Measurements from ENCODE around the gene PNN. TPM values are rescaled to one million over a fixed set of nuclear protein-coding genes. Genes with fewer than 3 reads are reported as not detected.

Gene PNN
- total RNA-seq, 1 experiment from 2014 or later, result 167 TPM

DNA sequence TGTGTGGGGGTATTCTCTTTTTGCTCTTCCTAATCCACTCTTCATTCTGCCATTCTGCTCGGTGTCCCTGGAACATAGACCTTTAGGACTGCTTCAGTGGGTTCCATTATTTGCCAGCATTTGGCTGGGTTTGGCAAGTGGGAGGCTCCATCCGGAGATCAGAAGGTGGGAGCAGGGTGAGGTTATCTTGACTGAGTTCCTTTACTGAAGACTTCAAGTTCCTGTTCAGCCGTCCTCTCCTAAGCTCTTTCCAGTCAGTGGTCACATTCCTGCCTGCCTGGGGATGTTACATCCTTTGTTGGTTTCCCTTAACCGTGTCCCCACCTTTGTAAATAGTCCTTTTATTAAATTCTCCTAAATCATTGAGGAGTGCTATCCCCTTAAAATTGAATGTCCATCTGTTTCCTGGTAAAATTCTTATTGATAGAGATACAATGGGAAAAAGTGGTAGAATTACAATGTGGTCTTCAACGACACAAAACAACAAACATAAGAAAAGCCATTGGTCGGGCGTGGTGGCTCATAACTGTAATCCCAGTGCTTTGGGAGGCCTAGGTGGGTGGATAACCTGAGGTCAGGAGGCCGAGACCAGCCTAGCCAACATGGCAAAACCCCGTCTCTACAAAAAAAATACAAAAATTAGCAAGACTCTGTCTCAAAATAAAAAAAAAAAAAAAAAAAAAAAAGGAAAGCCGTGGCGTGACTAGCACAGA lies 53.6 kb downstream of the PNN start:
- no peak overlapping the region for H3K9ac ChIP-seq (ENCODE audit: extremely low read depth, insufficient read length, low read length)
- no peak overlapping the region for H2BK15ac ChIP-seq (ENCODE audit: low read depth, low read length)
- Mint-ChIP-seq H3K27ac (no peak overlapping the region), H3K36me3 (ENCODE audit: insufficient read depth in 1 of 3, low read depth in 3 of 3) (no peaks in the 10 kb centered on the region), H3K4me3 (no peak overlapping the region), H3K9me3 (no peaks in the 10 kb centered on the region), H3K4me1 (peaks cover 3 to 5% of the 10 kb centered on the region in 2 experiments; a peak in 1 of 4 replicates), H3K27me3 (ENCODE audit: low read depth) (no peaks in the 10 kb centered on the region)
- no peak overlapping the region for H2BK20ac ChIP-seq (ENCODE audit: low read depth, low read length, poor library complexity, severe bottlenecking)
- WGBS (ENCODE audit: extremely low coverage, insufficient read length, low lambda C conversion rate), result no CpG with 5 or more reads among the region's 11 CpGs
- no peaks in the 10 kb centered on the region for H3K9me3 ChIP-seq (ENCODE audit: control insufficient read depth, low read depth, low read length)
- no peak overlapping the region for H2BK12ac ChIP-seq (ENCODE audit: insufficient read length, low read depth, low read length)
- TF ChIP-seq, protein P1, sequence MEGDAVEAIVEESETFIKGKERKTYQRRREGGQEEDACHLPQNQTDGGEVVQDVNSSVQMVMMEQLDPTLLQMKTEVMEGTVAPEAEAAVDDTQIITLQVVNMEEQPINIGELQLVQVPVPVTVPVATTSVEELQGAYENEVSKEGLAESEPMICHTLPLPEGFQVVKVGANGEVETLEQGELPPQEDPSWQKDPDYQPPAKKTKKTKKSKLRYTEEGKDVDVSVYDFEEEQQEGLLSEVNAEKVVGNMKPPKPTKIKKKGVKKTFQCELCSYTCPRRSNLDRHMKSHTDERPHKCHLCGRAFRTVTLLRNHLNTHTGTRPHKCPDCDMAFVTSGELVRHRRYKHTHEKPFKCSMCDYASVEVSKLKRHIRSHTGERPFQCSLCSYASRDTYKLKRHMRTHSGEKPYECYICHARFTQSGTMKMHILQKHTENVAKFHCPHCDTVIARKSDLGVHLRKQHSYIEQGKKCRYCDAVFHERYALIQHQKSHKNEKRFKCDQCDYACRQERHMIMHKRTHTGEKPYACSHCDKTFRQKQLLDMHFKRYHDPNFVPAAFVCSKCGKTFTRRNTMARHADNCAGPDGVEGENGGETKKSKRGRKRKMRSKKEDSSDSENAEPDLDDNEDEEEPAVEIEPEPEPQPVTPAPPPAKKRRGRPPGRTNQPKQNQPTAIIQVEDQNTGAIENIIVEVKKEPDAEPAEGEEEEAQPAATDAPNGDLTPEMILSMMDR (conservative IDR thresholded peaks at IDR 0.05), result no peak
- H4K91ac ChIP-seq (ENCODE audit: insufficient read length, low read depth, low read length), result no peak overlapping the region
- H3K18ac ChIP-seq (ENCODE audit: insufficient read length, low read depth, low read length), result no peak overlapping the region
- no peaks in the 10 kb centered on the region for H3K4me1 ChIP-seq (ENCODE audit: insufficient read depth, low read length)
- no peak overlapping the region for H3K14ac ChIP-seq (ENCODE audit: insufficient read depth, low read length)
- no peak overlapping the region for H2BK5ac ChIP-seq (ENCODE audit: insufficient read length, low read length)
- no peak overlapping the region for H3T11ph ChIP-seq (ENCODE audit: low read length)
- H3K27me3 ChIP-seq (ENCODE audit: insufficient read depth, low read length), result no peaks in the 10 kb centered on the region
- H2AK5ac ChIP-seq (ENCODE audit: insufficient read length, low read length), result no peak overlapping the region
- no peak overlapping the region for H3K4ac ChIP-seq (ENCODE audit: low read depth, low read length)
- no peak overlapping the region for H2BK120ac ChIP-seq (ENCODE audit: low read depth, low read length, poor library complexity, severe bottlenecking)
- H3K79me2 ChIP-seq (ENCODE audit: insufficient read depth, low read length), result no peaks in the 10 kb centered on the region
- H3K27ac ChIP-seq (ENCODE audit: insufficient read length, low read depth, low read length), result no peak overlapping the region
- H3K56ac ChIP-seq (ENCODE audit: insufficient read length, low read depth, low read length), result no peak overlapping the region
- H4K8ac ChIP-seq (replicated peaks; ENCODE audit: insufficient read length, low read depth, low read length), result no peak overlapping the region
- no peak overlapping the region for H3K4me2 ChIP-seq (ENCODE audit: insufficient read depth, insufficient read length, low read length)
- H3K23ac ChIP-seq (ENCODE audit: insufficient read length, low read depth, low read length), result no peak overlapping the region
- H3K79me1 ChIP-seq (ENCODE audit: insufficient read depth, low read depth, low read length, poor library complexity, severe bottlenecking), result no peaks in the 10 kb centered on the region
- H4K20me1 ChIP-seq (ENCODE audit: control insufficient read depth, insufficient read depth, insufficient read length), result no peaks in the 10 kb centered on the region
- H3K23me2 ChIP-seq (ENCODE audit: insufficient read length, low read depth, low read length, poor library complexity, severe bottlenecking), result no peaks in the 10 kb centered on the region
- no peak overlapping the region for H2AFZ ChIP-seq (ENCODE audit: low read length)
- H4K5ac ChIP-seq (ENCODE audit: insufficient read length, low read depth, low read length), result no peak overlapping the region
- DNase-seq, result no peak

Measured in H9 (cell line).